Raji (cell line): Measurements from ENCODE around the gene ANKH.

Experiments
- POLR2A ChIP-seq: IDR thresholded peaks from 2 replicates; pipeline ENCODE4 v1.6.1; 2011; ENCODE audit warnings: low read depth, low read length, control low read depth; ENCODE audit not compliant: insufficient read depth

ANKH gene

GRCh38 chr5:14871214-14872069, at the start of gene ANKH:
ANKH (minus strand) TSS chr5:14871778; CDS start chr5:14871447, 331 bp downstream.
- peak; percentile 27; the same call in 1 of the 2 replicates for TF ChIP-seq POLR2A

- TF ChIP-seq POLR2A: no peak
Observed at GRCh38 chr5:14920121-14920520, 48.5 kb upstream of the ANKH start.

- TF ChIP-seq POLR2A: no peak
Observed at GRCh38 chr5:14917719-14918118, 46.1 kb upstream of the ANKH start.

- TF ChIP-seq POLR2A: no peak
Observed at GRCh38 chr5:14915291-14915952, 43.8 kb upstream of the ANKH start.

- TF ChIP-seq POLR2A: no peak
Observed at GRCh38 chr5:14914623-14915260, 43.2 kb upstream of the ANKH start.

GRCh38 chr5:14914193-14914592, 42.6 kb upstream of the ANKH start:
- TF ChIP-seq POLR2A: no peak

- no peak for TF ChIP-seq POLR2A
Observed at GRCh38 chr5:14913096-14913495, 41.5 kb upstream of the ANKH start.

GRCh38 chr5:14912206-14912605, 40.6 kb upstream of the ANKH start:
- TF ChIP-seq POLR2A: no peak

- no peak for TF ChIP-seq POLR2A
Observed at GRCh38 chr5:14909369-14909768, 37.8 kb upstream of the ANKH start.

- TF ChIP-seq POLR2A: no peak
Observed at GRCh38 chr5:14908172-14908571, 36.6 kb upstream of the ANKH start.

- no peak for TF ChIP-seq POLR2A
Observed at GRCh38 chr5:14906628-14907027, 35.0 kb upstream of the ANKH start.

GRCh38 chr5:14902826-14903560, 31.4 kb upstream of the ANKH start:
- TF ChIP-seq POLR2A: no peak

GRCh38 chr5:14901462-14902051, 30.0 kb upstream of the ANKH start:
- no peak for TF ChIP-seq POLR2A

GRCh38 chr5:14900693-14901461, 29.3 kb upstream of the ANKH start:
- no peak for TF ChIP-seq POLR2A

- no peak for TF ChIP-seq POLR2A
Observed at GRCh38 chr5:14896131-14896530, 24.6 kb upstream of the ANKH start.

GRCh38 chr5:14895301-14895700, 23.7 kb upstream of the ANKH start:
- no peak for TF ChIP-seq POLR2A
